Raji (cell line): ENCODE measurements around the gene TXNDC12.

ENCODE experiments used
- POLR2A ChIP-seq: IDR thresholded peaks from 2 replicates; pipeline ENCODE4 v1.6.1; 2011; ENCODE audit warnings: low read depth, low read length, control low read depth; ENCODE audit not compliant: insufficient read depth

Gene TXNDC12

GRCh38 chr1:52055866-52056162, 823 bp upstream of the TXNDC12 start:
- no peak for TF ChIP-seq POLR2A

GRCh38 chr1:52054496-52055065, 410 bp downstream of the TXNDC12 start:
- no peak for TF ChIP-seq POLR2A

DNA sequence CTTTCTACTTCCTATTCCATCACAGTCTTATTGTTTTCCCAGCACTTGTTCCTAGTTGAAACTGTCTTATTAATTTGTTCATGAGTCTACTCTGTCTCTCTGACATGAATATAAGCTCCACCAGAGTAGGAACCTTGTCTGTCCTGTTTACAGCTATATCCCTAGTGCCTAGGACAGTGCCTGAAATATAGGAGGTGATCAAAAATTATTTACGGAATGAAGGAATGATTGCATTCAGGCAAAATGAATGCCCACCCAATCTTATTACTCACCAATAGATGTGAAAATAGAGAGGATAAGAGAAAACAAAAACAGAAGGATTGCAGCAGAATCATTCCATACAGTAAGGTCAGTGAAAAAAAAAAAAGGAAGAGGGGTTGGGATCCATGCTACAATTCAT, 1.1 kb downstream of the TXNDC12 start:
- TF ChIP-seq POLR2A, result no peak

- no peak for TF ChIP-seq POLR2A
Observed at GRCh38 chr1:52045236-52045635, 9.8 kb downstream of the TXNDC12 start.

DNA sequence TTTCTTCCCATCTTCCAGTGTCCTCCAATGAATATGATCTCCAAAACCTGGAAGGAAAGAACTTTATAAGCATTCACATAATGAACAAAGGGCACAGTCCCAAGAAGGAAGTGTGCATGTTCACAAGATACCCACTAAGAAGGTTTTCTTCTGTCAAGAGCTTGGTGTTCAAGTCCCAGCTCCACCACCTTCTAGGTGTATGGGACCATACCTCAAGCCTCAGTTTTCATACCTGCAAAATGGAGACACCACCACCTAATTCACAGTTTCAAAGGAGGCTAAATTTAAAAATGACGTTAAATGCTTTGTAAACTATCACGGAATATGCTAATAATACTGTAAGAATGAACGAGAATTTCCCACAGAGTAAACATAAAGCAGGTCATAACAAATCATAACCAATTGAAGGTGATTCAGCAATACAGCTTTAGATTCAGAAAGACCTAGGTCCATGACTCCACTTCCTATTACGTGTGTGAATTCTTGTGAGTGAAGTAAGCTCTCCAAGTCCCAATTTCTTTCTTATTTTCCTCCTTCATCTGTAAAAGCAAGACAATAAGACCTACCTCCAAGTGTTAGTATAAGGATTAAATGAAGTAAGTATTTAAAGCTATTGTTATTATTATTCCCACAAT, 13.3 kb downstream of the TXNDC12 start:
- no peak for TF ChIP-seq POLR2A

DNA sequence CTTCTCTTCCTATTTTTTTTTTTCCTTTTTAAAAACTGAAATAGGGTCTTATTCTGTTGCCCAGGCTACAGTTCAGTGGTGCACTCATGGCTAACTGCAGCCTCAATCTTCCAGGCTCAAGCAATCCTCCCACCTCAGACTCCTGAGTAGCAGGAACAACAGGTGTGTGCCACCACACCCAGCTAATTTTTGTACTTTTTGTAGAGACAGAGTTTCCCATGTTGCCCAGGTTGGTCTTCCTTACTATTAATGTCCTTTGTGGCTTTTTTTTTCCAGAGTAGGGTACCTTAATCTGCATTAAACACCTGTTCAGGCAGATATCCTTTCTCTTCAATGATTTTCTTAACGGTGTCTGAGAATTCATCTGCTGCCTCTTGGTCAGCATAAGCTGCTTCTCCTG, 17.1 kb downstream of the TXNDC12 start:
- no peak for TF ChIP-seq POLR2A

DNA sequence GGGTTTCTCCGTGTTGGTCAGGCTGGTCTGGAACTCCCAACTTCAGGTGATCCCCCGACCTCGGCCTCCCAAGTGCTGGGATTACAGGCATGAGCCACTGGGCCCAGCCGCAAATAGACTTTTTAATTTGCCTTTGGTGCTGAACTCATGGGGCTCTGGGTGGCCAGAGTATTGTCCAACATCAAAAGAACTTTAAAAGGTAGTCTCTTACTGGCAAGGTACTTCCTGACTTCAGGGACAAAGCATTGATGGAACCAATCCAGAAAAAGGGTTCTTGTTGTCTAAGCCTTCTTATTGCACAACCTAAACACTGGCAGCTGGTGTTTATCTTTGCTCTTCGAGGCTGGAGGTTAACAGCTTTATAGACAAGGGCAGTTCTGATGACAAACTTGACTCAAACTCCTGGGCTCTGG, 17.6 kb downstream of the TXNDC12 start:
- TF ChIP-seq POLR2A, result no peak

GRCh38 chr1:52034050-52034384, 21.0 kb downstream of the TXNDC12 start:
- TF ChIP-seq POLR2A, result no peak

GRCh38 chr1:52033190-52034049, 21.6 kb downstream of the TXNDC12 start, which contains the start of gene KTI12:
Gene KTI12 (minus strand): TSS chr1:52033810. CDS start chr1:52033761, 49 bp downstream.
- peak; percentile 96 for TF ChIP-seq POLR2A

DNA sequence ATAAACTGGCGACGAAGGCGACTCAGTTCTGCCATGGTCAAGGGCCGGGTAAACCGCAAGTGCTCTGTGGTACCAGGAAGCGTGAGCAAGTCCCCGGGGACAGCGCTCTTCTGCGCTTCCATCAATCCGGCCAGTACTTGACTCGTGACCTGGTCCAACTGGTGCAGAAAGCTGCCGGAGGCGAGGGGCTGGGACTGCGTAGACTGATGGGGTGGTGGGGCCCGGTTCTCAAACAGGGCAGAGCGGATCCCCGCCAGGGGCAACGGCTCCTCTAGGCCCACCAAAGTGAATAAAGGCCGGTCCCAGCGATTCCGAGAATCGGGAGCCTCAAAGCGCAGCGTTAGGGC, 22.2 kb downstream of the TXNDC12 start:
- TF ChIP-seq POLR2A, result no peak

DNA sequence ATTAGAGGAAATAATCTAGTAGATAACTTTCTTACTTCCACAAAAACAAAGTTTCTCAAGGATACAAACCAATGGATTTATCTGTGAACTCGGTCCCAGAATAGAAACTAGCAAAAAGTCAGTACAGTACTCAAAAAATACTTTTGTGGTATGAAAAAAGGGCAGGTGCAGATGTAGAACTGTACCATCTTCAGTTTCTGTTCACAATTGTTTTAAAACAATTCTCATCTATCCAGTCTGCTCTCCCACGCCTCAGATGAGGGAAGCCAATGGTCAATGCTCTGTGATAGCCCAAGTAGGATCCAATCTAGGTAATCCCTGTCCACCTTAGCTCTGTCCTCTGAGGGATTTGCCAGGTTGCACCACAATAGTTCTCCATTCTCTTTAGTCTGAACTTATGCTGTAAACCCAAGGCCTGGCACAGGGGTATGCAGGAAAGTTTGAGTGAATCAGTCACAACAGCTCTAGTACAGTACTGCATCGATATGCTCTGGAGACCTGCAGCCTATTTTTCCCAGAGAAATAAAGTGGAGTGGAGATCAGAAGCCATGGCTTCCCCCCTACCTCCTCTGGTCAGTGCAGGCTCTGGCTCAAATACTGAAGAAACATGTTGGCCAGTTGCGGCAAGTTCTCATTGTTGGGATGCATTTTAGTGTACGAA, 22.7 kb downstream of the TXNDC12 start:
- TF ChIP-seq POLR2A, result no peak

DNA sequence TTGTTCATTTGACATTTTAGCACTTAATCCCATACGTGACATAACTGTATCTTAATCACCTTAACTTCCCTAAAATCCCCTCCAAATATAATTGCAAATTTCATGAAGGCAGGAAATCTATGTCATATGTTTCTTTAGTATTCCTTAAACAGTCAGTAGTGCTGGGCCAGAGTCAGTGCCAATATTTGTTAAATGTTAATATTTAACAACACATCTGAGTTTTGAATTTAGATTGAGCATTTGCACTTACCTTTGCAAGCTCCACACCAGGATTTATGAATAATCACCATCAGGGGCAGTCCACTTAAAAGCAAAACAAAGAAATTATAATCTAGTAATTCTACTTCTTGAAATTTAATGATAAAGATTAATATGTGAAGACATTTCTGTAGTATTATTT, 26.7 kb downstream of the TXNDC12 start:
- no peak for TF ChIP-seq POLR2A

- no peak for TF ChIP-seq POLR2A
Observed at GRCh38 chr1:52026278-52026677, 28.7 kb downstream of the TXNDC12 start.

- TF ChIP-seq POLR2A, result no peak
Observed at GRCh38 chr1:52022133-52022532, 32.9 kb downstream of the TXNDC12 start.

- no peak for TF ChIP-seq POLR2A
Observed at GRCh38 chr1:52008071-52008809, 46.8 kb downstream of the TXNDC12 start.
